KMS-11 (cell line): ENCODE measurements around the gene RHBDD3.

ENCODE experiments used
- H2AFZ ChIP-seq: fragments of 200-600 bp; sonication (generic); 2 replicates; pipeline ENCODE4 v1.6.1; 2016; ENCODE audit warnings: antibody characterized with exemption, mixed run types, low read depth
- H3K27ac ChIP-seq: fragments of 200-600 bp; sonication (generic); 2 replicates; pipeline ENCODE4 v1.6.1; 2016; ENCODE audit warnings: mild to moderate bottlenecking, mixed run types
- H3K27me3 ChIP-seq: fragments of 200-600 bp; sonication (generic); 2 replicates; pipeline ENCODE4 v1.6.1; 2017; ENCODE audit warnings: mild to moderate bottlenecking, low read depth, mixed run types, moderate library complexity; ENCODE audit not compliant: insufficient read depth
- H3K36me3 ChIP-seq: fragments of 200-600 bp; sonication (generic); 2 replicates; pipeline ENCODE4 v1.6.1; 2017; ENCODE audit warnings: mild to moderate bottlenecking, mixed run types; ENCODE audit not compliant: insufficient read depth
- H3K4me1 ChIP-seq: fragments of 200-600 bp; sonication (generic); 2 replicates; pipeline ENCODE4 v1.6.1; 2016; ENCODE audit warnings: mild to moderate bottlenecking, low read depth, mixed run types; ENCODE audit not compliant: poor library complexity, severe bottlenecking
- H3K4me2 ChIP-seq: fragments of 200-600 bp; sonication (generic); 2 replicates; pipeline ENCODE4 v1.7.0; 2016; ENCODE audit warnings: mild to moderate bottlenecking, mixed run types
- H3K4me3 ChIP-seq: fragments of 200-600 bp; sonication (generic); IDR thresholded peaks from 2 replicates; pipeline ENCODE4 v1.6.1; 2017; ENCODE audit warnings: low read depth, low read length, mixed read lengths; ENCODE audit not compliant: insufficient read depth
- H3K79me2 ChIP-seq: fragments of 200-600 bp; sonication (generic); 2 replicates; pipeline ENCODE4 v1.6.1; 2016; ENCODE audit warnings: low read depth, mixed run types; ENCODE audit not compliant: insufficient read depth
- H3K9ac ChIP-seq: fragments of 200-600 bp; sonication (generic); 2 replicates; pipeline ENCODE4 v1.6.1; 2016; ENCODE audit warnings: mild to moderate bottlenecking, mixed run types
- H4K20me1 ChIP-seq: fragments of 200-600 bp; sonication (generic); 2 replicates; pipeline ENCODE4 v1.6.1; 2016; ENCODE audit warnings: mild to moderate bottlenecking, mixed run types; ENCODE audit not compliant: insufficient read depth
- TF ChIP-seq, protein P1 (sequence below): fragments of 200-600 bp; sonication (generic); conservative IDR thresholded peaks from 2 replicates; pipeline ENCODE4 v1.6.1; 2017; ENCODE audit warnings: low read depth, mild to moderate bottlenecking, antibody characterized with exemption, low read length, moderate library complexity, mixed read lengths

Gene RHBDD3

DNA sequence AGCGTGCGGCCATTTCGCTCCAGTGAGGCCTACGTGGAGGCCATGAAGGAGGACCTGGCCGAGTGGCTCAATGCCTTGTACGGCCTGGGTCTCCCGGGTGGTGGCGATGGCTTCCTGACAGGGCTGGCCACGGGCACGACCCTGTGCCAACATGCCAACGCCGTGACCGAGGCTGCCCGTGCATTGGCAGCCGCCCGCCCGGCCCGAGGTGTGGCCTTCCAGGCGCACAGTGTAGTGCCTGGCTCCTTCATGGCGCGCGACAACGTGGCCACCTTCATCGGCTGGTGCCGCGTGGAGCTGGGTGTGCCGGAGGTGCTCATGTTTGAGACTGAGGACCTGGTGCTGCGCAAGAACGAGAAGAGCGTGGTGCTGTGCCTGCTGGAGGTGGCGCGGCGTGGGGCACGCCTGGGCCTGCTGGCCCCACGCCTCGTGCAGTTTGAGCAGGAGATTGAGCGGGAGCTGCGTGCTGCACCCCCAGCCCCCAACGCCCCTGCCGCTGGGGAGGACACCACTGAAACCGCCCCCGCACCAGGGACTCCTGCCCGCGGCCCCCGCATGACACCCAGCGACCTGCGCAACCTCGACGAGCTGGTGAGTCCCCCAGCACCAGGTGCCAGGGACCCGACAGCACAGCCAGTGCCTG lies 40.5 kb upstream of the RHBDD3 start:
- Histone ChIP-seq H3K4me1 (no peaks in the 10 kb centered on the region), H2AFZ (no peak overlapping the region), H3K27me3 (peaks cover 11% of the 10 kb centered on the region; the same call in 1 of the 2 replicates), H4K20me1 (no peaks in the 10 kb centered on the region), H3K4me2 (no peak overlapping the region), H3K36me3 (no peaks in the 10 kb centered on the region), H3K27ac (no peak overlapping the region), H3K9ac (no peak overlapping the region), H3K4me3 (no peak overlapping the region), H3K79me2 (no peaks in the 10 kb centered on the region)
- TF ChIP-seq, protein P1, sequence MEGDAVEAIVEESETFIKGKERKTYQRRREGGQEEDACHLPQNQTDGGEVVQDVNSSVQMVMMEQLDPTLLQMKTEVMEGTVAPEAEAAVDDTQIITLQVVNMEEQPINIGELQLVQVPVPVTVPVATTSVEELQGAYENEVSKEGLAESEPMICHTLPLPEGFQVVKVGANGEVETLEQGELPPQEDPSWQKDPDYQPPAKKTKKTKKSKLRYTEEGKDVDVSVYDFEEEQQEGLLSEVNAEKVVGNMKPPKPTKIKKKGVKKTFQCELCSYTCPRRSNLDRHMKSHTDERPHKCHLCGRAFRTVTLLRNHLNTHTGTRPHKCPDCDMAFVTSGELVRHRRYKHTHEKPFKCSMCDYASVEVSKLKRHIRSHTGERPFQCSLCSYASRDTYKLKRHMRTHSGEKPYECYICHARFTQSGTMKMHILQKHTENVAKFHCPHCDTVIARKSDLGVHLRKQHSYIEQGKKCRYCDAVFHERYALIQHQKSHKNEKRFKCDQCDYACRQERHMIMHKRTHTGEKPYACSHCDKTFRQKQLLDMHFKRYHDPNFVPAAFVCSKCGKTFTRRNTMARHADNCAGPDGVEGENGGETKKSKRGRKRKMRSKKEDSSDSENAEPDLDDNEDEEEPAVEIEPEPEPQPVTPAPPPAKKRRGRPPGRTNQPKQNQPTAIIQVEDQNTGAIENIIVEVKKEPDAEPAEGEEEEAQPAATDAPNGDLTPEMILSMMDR, result no peak

DNA sequence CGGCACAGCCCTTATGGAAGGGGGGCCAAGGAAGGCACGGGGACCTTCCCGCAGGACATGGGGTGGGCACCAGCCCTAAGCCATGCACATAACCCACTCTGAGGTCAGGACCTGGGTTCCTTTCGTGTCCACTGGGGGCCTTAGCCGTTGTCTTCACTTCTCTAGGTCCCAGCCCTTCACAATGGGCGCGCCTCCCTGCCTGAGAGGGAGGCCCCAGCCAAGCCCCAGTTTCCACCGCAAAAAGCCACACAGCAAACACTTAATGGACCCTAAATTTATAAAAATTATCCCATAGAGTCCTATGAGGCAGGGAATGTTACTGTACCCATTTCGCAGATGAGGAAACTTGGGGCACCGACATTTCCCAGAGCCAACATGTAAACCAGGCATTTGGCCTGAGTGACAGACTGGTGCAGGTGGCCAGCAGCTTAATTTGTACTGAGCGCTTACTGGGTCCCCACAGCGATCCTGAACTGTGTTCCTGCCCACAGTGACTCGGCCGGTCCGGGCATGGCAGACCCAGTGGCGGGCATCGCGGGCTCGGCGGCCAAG lies 39.9 kb upstream of the RHBDD3 start:
- no peak overlapping the region for H3K27ac ChIP-seq

DNA sequence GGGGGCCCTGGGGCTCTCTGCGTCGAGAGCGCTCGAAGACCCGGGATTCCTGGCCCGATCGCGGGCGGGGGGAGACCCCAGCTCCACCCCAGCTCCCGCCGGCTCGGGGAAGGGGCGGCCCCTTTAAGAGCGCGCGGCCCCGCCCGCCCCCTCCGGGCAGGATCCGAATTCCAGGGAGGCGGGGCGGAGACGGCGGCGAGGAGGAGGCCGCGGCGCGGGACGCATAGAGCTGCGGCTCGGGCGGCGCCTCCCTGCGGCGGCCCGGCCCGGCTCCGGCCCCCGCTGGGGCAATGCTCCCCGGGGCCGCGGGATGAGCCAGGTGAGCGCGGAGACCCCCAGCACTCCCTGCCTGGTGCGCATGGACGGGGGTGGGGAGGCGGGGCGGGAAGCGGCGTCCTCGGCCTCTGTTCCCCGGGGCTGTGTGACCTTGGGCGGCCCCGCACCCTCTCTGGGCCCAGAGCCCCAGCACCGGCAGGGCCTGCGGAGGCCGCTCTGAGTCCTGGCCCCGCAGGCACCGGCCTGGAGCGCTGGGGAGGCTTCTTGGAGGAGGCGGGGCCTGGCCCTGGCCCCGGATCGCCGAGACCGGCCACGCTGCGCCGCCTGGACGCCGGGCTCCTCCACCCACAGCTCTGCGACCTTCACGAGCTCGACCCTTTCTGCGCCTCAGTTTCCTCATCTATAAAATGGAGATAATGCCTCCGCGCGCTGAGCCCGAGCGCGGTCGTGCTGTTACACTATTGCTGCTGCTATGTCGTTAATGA lies 39.2 kb upstream of the RHBDD3 start:
- peak overlapping the region; percentile 97 for H2AFZ ChIP-seq
- no peaks in the 10 kb centered on the region for H3K4me1 ChIP-seq
- H3K9ac ChIP-seq, result peak overlapping the region; percentile 64; the same call in 1 of the 2 replicates
- H3K27me3 ChIP-seq, result peaks cover 6% of the 10 kb centered on the region; the same call in 1 of the 2 replicates
- TF ChIP-seq, protein P1, result no peak
- H3K4me2 ChIP-seq, result peak overlapping the region; percentile 100
- no peak overlapping the region for H3K4me3 ChIP-seq
- no peaks in the 10 kb centered on the region for H4K20me1 ChIP-seq
- no peak overlapping the region for H3K27ac ChIP-seq
- no peaks in the 10 kb centered on the region for H3K36me3 ChIP-seq
- no peaks in the 10 kb centered on the region for H3K79me2 ChIP-seq

More for the DNA sequence above, 39.9 kb upstream of the RHBDD3 start:
- Histone ChIP-seq H3K27me3 (peaks cover 11% of the 10 kb centered on the region; the same call in 1 of the 2 replicates), H2AFZ (no peak overlapping the region), H3K36me3 (no peaks in the 10 kb centered on the region), H3K4me3 (no peak overlapping the region), H3K9ac (no peak overlapping the region), H3K79me2 (no peaks in the 10 kb centered on the region), H3K4me2 (peak overlapping the region; percentile 51; the same call in 1 of the 2 replicates), H3K4me1 (no peaks in the 10 kb centered on the region), H4K20me1 (no peaks in the 10 kb centered on the region)
- TF ChIP-seq, protein P1, result no peak

DNA sequence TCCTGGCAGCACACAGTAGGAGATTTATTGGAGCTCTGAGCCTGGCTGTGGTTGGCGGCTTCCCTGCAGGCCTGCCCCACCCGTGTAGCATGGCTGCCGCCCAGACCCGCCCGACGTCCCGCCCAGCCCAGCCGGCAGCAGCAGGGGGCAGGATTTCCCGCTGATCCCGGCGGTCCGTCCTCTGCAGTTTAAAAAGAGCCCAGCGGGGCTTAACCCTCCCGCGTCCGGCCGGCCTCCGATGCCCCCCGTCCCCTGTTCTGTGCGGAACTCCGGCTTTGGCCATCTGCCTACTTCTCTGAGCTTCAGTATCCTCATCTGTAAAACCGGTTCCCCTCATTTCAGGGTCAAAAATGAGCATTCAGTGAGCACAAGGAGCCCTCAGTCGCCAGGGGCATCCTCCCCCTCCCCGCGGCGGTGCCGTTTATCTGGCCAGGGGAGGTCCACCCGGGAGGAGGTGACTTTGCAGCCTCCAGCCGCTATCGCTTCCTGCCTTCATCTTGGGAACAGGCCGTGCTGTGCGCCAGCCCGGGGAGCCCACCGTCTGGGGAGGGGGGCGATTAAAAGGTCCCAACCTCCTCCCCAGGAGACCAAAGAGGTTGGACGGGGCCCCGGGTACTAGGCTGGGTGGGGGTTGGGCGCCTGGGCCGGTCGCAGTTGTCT lies 38.5 kb upstream of the RHBDD3 start, which contains the start of gene GAS2L1:
GAS2L1 (plus strand) TSS at position 476 of the 660 bp plus-strand sequence. CDS start 1,456 bp downstream, outside the sequence.
- H2AFZ ChIP-seq, result peak within 1 kb of the TSS; percentile 97
- H3K79me2 ChIP-seq, result no peaks in the 10 kb centered on the region
- H3K4me3 ChIP-seq, result no peak within 1 kb of the TSS
- H3K4me2 ChIP-seq, result peak within 1 kb of the TSS; percentile 100
- no peaks in the 10 kb centered on the region for H3K36me3 ChIP-seq
- TF ChIP-seq, protein P1, result peak; percentile 43; the same call in 1 of the 2 replicates
- H3K27me3 ChIP-seq, result peaks cover 2% of the 10 kb centered on the region; the same call in 1 of the 2 replicates
- H4K20me1 ChIP-seq, result no peaks in the 10 kb centered on the region
- no peak within 1 kb of the TSS for H3K27ac ChIP-seq
- peak within 1 kb of the TSS; percentile 64; the same call in 1 of the 2 replicates for H3K9ac ChIP-seq
- H3K4me1 ChIP-seq, result no peaks in the 10 kb centered on the region
